Stomach smooth muscle (tissue), 2 donors: ENCODE results near the gene ATP6V1F.

ENCODE experiments used
- H3K27ac ChIP-seq: one replicate; pipeline ENCODE4 v1.7.0; 2013; ENCODE audit warnings: mild to moderate bottlenecking, low read length, inconsistent platforms
- H3K27me3 ChIP-seq, 2 donors: one replicate each; pipeline ENCODE4 v1.7.0; 2013; ENCODE audit warnings: low read length in 2 of 2; ENCODE audit not compliant: insufficient read depth in 2 of 2, control insufficient read depth in 1 of 2
- H3K36me3 ChIP-seq, 2 donors: one replicate each; pipeline ENCODE4 v1.7.0; 2013; ENCODE audit warnings: low read length in 2 of 2; ENCODE audit not compliant: control insufficient read depth in 2 of 2, insufficient read depth in 2 of 2
- H3K4me1 ChIP-seq: one replicate; pipeline ENCODE4 v1.7.0; 2013; ENCODE audit warnings: low read length; ENCODE audit not compliant: control insufficient read depth, insufficient read depth
- H3K4me3 ChIP-seq, 2 donors: one replicate each; pipeline ENCODE4 v1.7.0; 2013; ENCODE audit warnings: low read length in 2 of 2
- H3K9ac ChIP-seq, 2 donors: one replicate each; pipeline ENCODE4 v1.7.0; 2013; ENCODE audit warnings: low read length in 2 of 2, mild to moderate bottlenecking in 1 of 2
- H3K9me3 ChIP-seq, 2 donors: one replicate each; pipeline ENCODE4 v1.7.0; 2013; ENCODE audit warnings: low read length in 2 of 2; ENCODE audit not compliant: control insufficient read depth in 2 of 2
- donor health status: healthy.
- donor health status: Pancreatic carcinoma.

Gene ATP6V1F

DNA sequence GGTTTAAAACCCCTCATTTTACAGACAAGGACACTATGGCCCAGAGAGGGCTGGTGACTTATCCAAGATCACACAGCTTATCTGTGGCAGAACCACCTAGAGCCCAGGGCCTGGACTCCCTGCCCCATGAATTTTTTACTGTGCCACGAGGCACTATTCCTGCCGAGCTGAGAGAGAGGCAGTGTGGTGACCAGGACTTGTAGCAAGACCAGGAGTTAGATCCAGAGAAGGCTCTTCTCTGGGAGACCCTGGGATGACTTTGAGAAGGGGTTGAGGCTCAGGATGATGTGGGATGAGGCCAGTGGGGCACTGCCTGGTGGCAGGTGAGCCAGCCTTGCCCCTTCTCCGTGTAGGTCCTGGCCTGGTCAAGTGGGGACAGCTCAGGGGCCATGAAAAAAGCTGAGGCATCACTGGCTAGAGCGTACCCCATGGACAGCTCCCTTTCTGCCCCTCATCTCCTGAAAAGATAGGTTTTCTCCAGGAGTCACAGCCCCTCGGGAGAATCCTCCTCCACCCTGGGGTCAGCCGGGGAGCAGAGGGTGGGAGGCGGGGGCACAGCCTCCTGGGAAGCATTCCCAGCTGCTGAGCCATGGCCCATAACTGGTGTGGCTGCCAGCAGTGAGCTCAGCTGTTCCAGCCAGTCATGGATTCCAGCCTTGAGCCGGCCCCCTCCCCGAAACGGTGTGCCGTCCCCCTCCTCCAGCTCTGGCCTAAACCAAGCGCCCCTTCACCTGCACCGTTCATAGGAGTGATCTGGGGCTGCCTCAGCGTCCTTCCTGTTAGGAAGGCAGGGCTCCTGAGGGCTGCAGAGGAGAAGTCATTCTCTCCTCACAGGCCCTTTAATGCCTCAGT is 26.6 kb upstream of the ATP6V1F start:
- no peaks in the 10 kb centered on the region for H3K27me3 ChIP-seq
- H3K9me3 ChIP-seq, result no peaks in the 10 kb centered on the region
- peak overlapping the region; percentile 83 for H3K27ac ChIP-seq
- peak overlapping the region; percentile 58 for H3K9ac ChIP-seq
- H3K4me3 ChIP-seq, result peak overlapping the region in 1 of 2 donors; percentile 35
- H3K36me3 ChIP-seq, result peaks cover 51 to 52% of the 10 kb centered on the region in 2 donors
- H3K4me1 ChIP-seq, result peaks cover 68% of the 10 kb centered on the region

- Histone ChIP-seq H3K36me3 (peaks cover 56 to 59% of the 10 kb centered on the region in 2 donors), H3K9me3 (no peaks in the 10 kb centered on the region), H3K9ac (peak overlapping the region; percentile 36 to 58), H3K4me3 (no peak overlapping the region), H3K4me1 (peaks cover 62% of the 10 kb centered on the region), H3K27ac (peak overlapping the region; percentile 83), H3K27me3 (no peaks in the 10 kb centered on the region)
Measured at GRCh38 chr7:128836729-128837348, 25.8 kb upstream of the ATP6V1F start.

- Histone ChIP-seq H3K9ac (no peak overlapping the region), H3K36me3 (peaks cover 62 to 63% of the 10 kb centered on the region in 2 donors)
Measured at GRCh38 chr7:128837521-128837921, 25.1 kb upstream of the ATP6V1F start.

DNA sequence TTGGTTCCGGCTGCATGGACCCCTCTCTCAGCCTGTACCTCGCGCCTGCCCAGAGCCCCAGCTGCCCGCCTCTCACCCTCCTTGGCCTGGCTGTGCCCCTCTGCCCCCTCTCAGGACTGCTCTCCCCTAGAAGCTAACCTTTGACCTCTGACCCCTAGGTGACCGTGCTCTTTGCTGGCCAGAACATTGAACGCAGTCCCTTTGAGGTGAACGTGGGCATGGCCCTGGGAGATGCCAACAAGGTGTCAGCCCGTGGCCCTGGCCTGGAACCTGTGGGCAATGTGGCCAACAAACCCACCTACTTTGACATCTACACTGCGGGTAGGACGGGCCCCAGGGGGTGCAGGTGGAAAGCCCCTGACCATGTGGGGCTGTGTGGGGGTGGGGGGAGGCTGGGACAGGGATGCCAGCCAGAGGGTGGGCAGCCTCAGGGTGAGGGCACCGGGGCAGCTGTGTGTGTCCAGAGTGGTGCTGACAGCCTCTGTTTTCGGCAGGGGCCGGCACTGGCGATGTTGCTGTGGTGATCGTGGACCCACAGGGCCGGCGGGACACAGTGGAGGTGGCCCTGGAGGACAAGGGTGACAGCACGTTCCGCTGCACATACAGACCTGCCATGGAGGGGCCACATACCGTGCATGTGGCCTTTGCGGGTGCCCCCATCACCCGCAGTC is 24.4 kb upstream of the ATP6V1F start:
- peak overlapping the region; percentile 83 for H3K27ac ChIP-seq
- no peaks in the 10 kb centered on the region for H3K27me3 ChIP-seq
- peaks cover 51% of the 10 kb centered on the region for H3K4me1 ChIP-seq

More at GRCh38 chr7:128837521-128837921, 25.1 kb upstream of the ATP6V1F start:
- Histone ChIP-seq H3K9me3 (no peaks in the 10 kb centered on the region), H3K4me3 (no peak overlapping the region), H3K27me3 (no peaks in the 10 kb centered on the region), H3K27ac (peak overlapping the region; percentile 83), H3K4me1 (peaks cover 58% of the 10 kb centered on the region)

GRCh38 chr7:128838981-128839731 is 23.5 kb upstream of the ATP6V1F start:
- peak overlapping the region in 1 of 2 donors; percentile 29 for H3K9ac ChIP-seq
- no peaks in the 10 kb centered on the region for H3K27me3 ChIP-seq
- H3K4me3 ChIP-seq, result no peak overlapping the region
- H3K36me3 ChIP-seq, result peaks cover 78 to 79% of the 10 kb centered on the region in 2 donors
- H3K4me1 ChIP-seq, result peaks cover 42% of the 10 kb centered on the region
- no peaks in the 10 kb centered on the region for H3K9me3 ChIP-seq
- peak overlapping the region; percentile 83 for H3K27ac ChIP-seq

More for the DNA sequence above, 24.4 kb upstream of the ATP6V1F start:
- Histone ChIP-seq H3K9ac (no peak overlapping the region), H3K9me3 (no peaks in the 10 kb centered on the region), H3K36me3 (peaks cover 69 to 70% of the 10 kb centered on the region in 2 donors), H3K4me3 (no peak overlapping the region)

DNA sequence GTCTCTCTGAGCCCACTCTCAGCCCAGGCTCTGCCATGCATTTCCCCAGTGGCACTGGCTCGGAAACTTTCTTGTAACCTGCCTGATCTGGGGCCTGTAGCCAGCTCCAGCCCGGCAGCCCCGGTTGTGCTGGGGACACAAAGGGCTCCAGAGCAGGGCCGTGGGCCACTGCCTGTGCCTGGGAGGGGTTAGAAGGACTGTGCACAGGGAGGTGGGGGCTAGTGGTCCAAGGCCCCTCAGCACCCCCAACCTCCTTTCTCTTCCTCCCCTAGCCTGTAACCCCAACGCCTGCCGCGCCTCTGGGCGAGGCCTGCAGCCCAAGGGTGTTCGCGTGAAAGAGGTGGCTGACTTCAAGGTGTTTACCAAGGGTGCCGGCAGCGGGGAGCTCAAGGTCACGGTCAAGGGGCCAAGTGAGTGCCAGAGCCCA is 22.9 kb upstream of the ATP6V1F start:
- no peak overlapping the region for H3K9ac ChIP-seq
- H3K36me3 ChIP-seq, result peaks cover 84 to 85% of the 10 kb centered on the region in 2 donors
- peak overlapping the region; percentile 83 for H3K27ac ChIP-seq
- peaks cover 41% of the 10 kb centered on the region for H3K4me1 ChIP-seq
- H3K4me3 ChIP-seq, result no peak overlapping the region
- no peaks in the 10 kb centered on the region for H3K27me3 ChIP-seq
- H3K9me3 ChIP-seq, result no peaks in the 10 kb centered on the region

GRCh38 chr7:128840326-128841170 is 22.1 kb upstream of the ATP6V1F start:
- Histone ChIP-seq H3K4me3 (no peak overlapping the region), H3K36me3 (peaks cover 88 to 89% of the 10 kb centered on the region in 2 donors), H3K4me1 (peaks cover 33% of the 10 kb centered on the region), H3K9ac (peak overlapping the region in 1 of 2 donors; percentile 21), H3K9me3 (no peaks in the 10 kb centered on the region), H3K27ac (peak overlapping the region; percentile 83), H3K27me3 (no peaks in the 10 kb centered on the region)

- Histone ChIP-seq H3K4me1 (peaks cover 27% of the 10 kb centered on the region), H3K27ac (peak overlapping the region; percentile 49), H3K36me3 (peaks cover 83 to 88% of the 10 kb centered on the region in 2 donors)
Measured at GRCh38 chr7:128841171-128841690, 21.4 kb upstream of the ATP6V1F start.

GRCh38 chr7:128841921-128842673 is 20.6 kb upstream of the ATP6V1F start:
- peak overlapping the region; percentile 49 for H3K27ac ChIP-seq
- peaks cover 18% of the 10 kb centered on the region for H3K4me1 ChIP-seq
- peaks cover 84 to 87% of the 10 kb centered on the region in 2 donors for H3K36me3 ChIP-seq
- no peak overlapping the region for H3K4me3 ChIP-seq
- H3K27me3 ChIP-seq, result no peaks in the 10 kb centered on the region
- no peak overlapping the region for H3K9ac ChIP-seq
- H3K9me3 ChIP-seq, result no peaks in the 10 kb centered on the region

More at GRCh38 chr7:128841171-128841690, 21.4 kb upstream of the ATP6V1F start:
- H3K4me3 ChIP-seq, result no peak overlapping the region
- H3K9me3 ChIP-seq, result no peaks in the 10 kb centered on the region
- no peak overlapping the region for H3K9ac ChIP-seq
- H3K27me3 ChIP-seq, result no peaks in the 10 kb centered on the region
